Measurements from ENCODE around the gene SF3B6.
"Not testable (repeated sequence)": the region's sequence is repeated elsewhere in the genome, so short reads cannot be mapped to it uniquely, and the experiment has no call there.

SF3B6 gene, protein sequence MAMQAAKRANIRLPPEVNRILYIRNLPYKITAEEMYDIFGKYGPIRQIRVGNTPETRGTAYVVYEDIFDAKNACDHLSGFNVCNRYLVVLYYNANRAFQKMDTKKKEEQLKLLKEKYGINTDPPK

DNA sequence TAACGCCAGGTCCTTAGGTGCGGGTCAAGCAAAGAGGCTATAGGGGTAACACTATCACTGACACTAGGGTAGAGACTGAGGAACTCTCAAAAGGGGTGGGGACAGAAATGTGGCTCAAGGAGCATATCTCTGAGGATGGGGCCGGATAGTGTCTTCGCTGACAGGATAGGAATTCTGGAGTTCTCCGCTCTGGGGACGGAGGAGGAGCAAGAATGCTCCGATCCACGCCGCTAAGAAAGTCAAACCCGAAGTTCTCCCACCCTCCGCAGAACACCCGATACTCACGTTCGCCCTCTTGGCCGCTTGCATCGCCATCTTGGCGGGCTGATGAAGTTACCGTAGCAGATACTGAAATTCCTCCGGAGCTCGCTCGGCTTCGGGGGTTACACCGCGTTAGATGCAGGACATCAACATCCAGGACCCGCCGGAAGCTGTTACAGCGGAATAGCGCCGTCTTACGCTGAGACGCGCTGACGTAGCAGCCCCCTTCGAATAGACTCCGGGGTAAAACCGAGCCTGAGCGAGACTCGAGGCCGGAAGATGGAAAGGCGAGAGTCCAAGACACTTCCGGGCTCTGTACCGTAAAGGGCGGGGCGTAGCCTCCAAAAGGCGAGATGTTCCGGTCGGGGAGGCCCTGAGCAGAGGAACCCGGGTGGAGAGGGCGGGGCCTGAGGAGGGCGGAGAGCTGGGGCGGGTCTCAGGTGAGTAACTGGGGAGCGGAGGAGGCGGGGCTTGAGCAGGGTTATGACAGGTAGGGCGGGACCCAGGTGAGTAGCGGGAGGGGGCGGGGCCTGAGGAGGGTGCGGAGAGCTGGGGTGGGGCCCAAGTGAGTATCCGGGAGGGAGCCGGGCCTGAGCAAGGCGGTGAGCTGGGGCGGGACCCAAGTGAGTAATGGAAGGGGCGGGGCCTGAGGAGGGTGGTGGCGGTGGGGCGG, at the start of gene SF3B6:
Gene SF3B6 (minus strand): TSS at position 412 of the 934 bp plus-strand sequence. CDS start 97 bp downstream, at position 315.
- peak; percentile 98 for DNase-seq

DNA sequence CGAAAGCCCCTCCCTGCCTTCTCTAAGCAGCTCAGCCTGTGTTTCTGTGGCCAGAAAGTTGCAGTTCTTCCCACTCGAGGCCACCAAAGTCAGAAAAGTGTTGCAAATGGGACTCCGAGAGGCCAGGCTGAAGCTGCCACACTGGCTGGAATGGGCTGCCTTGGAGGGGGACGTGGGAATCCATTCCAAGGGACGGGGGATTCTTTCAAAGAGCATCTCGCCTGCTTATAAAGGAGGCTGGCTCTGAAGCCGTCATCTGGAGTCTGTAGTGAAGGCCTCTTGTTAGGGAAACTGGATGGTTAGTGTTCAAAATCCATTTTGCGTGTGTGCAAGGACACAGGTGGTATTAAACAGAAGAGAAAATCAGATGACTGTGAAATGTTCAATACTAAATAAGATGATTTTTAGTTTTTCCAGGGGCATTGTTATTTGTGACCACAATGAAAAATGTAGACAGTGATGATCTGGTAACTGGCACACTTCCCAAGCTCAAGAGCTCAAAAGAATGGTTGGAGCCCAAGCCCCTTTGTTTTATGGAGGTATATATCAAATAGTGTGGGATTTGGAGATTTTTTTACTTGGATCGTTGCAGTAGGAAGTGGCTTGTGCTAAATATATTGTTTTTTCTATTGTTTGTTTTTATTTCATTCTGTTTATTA, 47.9 kb upstream of the SF3B6 start:
- DNase-seq: peak; percentile 75

DNA sequence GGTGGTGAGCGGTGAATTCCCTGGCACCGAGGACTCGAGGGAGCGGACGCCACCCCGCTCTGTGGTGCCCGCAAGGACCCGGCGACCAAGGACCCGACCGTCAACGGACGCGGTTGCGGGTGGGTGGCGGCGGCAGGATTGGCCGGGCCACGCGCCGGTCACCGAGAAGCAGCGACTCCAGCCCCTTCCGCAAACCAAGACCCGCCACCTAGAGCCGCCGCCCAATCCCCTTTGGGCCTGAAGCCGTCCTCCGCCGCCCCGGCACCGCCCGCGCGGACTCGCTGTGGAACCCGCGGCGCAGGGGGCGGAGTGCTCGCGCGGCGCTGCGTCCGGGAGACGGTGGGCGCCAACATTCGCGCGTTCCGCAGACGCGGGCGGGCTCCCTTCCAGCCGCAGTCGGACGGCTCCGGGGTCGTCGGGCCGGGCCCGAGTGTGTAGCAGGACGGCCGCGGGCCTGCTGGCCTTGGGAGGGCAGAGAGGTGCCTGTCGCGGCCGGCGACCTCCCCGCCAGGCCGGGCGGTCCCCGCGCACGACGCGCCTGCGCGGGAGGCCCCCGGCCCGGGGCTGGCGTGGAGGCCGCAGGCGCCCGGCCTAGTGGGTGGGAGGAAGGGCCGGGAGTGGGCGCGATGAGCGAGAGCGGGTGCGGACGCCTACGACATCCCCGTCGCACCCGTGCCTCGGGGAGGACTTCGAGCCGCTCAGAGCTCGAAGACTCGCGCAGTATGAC, 47.2 kb upstream of the SF3B6 start, which contains the start of the genes FAM228B and PFN4:
Gene FAM228B (plus strand): TSS at position 275 of the 727 bp plus-strand sequence. CDS start 893 bp downstream, outside the sequence.
Gene PFN4 (minus strand): TSS at position 140 of the 727 bp plus-strand sequence. CDS start 799 bp downstream, outside the sequence.
- DNase-seq: peak; percentile 86

DNA sequence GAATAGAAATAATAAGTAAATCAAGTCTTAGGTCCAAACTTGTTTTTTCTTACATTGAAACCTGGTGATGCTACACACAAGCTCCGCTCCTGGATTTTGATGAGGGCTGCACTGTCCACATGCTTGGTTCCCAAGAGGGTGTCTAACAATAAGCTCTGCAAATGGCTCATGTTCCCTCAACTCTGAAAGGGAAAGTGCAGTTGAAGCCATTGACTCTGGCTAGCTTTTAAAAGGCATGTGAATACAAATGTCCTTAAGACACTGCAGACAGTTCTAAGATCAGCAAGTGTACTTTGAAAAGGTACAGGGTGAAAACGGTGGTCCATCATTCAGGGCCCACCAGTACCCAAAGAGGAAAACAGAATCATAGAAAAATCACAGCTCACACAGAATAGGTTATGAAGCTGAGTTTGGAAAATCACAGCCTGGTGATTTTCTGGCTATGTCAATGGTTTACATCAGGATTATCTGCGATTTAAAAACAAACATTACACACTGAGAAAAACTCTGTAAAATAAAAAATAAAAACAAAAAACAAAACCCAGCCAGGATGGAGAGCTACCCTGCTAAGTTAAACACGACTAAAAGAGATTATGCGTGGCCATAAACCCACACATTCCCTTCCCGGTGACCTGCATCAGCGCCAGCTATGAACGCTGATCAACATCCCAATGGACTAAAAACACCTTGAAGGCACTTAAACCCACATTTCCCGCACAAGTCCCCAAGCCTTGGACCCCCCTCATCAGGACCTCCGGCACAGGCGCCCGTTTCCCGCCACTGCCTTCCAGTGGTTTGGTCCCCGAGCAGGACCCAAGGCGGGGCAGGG, 46.5 kb upstream of the SF3B6 start:
- no peak for DNase-seq

DNA sequence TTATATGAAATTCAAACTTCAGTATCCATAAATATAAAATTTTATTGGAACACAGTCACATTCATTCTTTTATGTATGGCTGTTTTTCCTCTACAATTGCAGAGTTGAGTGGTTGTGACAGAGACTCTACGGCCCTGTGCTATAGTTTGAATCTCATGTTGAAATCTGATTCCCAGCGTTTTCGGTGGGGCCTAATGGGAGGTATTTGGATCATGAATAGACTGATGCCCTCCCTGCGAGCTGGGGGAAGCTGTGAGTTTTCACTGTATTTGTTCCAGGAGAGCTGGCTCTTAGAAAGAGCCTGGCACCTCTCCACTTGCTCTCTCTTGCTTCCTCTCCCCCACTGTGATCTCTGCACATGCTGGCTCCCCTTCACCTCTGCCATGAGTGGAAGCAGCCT, 45.3 kb upstream of the SF3B6 start:
- no peak for DNase-seq

DNA sequence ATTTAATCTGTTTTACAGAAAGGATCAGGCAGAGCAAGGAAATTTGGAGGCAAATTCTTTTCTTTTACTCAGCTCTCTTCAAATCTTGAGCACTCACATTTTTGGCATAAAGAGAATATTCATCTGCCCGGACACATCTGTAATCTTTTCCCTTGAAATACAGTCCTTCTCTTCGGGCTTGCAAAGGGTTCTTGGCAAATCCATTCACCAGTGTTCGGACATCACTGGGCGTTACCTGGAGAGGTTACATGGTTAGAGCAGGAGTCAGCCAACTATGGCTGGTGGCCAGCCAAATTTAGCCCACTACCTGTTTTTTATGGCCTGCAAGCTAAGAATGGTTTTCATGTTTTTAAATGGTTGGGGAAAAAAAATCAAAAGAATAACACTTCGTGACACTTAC, 44.9 kb upstream of the SF3B6 start:
- no peak for DNase-seq

DNA sequence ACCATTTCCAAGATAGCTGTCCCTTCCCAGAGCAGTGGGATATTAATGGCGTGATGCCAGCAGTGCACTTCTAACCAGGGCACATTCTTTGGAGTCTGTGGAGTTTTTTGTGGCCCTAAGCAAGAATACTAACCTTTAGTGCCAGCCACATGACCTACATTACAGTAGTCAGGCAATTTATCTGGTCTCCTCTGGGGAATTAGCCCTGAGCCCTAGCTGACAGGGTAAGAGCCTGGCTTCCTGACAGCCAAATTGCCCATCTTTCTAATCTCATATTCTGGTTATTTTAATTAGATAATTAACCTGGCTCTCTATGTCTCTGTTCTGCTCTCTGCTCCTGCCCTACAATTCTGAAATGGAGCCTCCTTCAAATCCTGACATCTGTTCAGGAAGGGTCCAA, 41.8 kb upstream of the SF3B6 start:
- no peak for DNase-seq

DNA sequence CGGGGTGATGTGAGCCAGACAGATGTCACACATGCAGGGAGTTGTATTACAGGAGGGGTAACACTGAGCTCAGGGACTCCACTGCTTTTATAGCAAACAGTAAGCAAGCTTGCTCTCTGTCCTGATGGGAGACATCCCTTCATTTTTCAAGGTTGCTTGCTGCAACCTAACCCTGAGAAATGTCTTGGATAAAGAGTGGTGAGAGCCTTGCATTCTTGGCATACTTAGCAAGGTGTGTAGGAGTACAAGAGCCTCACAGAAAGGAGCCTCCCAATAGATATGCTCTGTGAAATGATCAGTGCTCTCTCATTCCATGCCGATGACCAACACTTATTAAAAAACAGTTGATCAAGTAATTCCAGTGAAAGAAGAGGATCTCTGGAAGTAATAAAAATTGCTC, 38.9 kb upstream of the SF3B6 start:
- no peak for DNase-seq

DNA sequence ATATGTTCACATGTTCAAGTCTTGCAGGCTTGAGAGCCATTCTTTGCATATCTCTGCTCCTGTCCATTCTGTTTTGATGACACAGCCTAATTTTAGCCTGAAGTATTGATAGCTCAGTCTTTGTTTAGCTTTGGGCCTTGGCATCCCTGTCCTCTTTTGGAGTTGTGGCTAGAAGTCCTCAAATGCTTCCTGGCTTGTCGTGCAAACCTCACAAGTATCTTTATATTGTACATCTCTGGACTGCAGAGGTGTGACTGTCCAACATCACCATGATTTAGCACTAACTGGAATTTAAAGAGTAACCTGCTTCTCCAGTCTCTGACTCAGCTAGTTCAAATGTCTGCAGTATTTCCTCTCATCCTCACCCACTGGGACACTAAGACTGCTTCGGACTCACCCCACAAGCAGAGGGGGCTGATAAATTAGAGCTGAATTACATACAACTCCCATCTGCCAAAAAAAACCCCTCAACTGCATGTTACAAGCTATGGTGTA, 35.3 kb upstream of the SF3B6 start:
- DNase-seq: no peak

DNA sequence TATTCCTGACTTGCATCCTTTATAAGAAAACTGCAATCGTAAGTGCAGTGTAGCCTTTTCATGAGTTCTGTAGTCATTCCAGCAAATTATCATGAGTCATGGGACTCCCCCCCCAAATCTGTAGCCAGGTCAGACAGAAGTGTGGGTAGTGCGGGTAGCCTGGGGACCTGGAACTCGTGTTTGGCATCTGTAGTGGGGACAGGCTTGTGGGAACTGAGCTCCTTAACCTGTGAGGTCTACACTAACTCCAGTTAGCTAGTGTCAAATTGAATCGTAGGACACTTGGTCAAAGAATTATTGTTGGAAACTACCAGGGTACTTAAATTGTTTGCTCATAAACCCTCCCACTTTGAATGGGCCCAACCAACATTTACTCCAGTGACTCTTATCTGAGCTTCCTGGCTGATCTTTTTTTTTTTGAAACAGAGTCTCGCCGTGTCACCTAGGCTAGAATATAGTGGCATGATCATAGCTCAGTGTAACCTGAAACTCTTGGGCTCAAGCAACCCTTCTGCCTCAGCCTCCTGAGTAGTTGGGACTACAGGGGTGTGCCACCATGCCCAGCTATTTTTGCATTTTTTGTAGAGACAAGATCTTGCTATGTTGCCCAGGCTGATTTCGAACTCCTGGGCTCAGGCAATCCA, 34.7 kb upstream of the SF3B6 start:
- no peak for DNase-seq

DNA sequence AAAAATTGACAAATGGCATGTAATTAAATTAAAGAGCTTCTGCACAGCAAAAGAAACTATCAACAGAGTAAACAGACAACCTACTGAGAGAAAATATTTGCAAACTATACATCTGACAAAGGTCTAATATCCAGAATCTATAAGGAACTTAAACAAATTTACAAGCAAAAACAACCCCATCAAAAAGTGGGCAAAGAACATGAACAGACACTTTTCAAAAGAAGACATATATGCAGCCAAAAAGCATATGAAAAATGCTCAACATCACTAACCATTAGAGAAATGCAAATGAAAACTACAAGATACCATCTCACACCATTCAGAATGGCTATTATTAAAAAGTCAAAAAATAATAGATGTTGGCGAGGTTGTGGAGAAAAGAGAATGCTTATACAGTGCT, 33.3 kb upstream of the SF3B6 start:
- DNase-seq: not testable (repeated sequence)

DNA sequence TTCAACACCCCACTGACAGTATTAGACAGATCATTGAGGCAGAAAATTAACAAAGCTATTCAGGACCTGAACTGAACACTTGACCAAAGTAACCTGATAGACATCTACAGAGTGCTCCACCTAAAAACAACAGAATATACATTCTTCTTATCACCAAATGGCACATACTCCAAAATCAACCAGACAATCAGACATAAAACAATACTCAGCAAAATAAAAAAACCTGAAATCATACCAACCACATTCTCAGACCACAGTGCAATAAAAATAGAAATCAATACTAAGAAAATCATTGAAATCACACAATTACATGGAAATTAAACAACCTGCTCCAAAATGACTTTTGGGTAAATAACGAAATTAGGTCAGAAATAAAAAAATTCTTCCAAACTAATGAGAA, 31.2 kb upstream of the SF3B6 start:
- no peak for DNase-seq

DNA sequence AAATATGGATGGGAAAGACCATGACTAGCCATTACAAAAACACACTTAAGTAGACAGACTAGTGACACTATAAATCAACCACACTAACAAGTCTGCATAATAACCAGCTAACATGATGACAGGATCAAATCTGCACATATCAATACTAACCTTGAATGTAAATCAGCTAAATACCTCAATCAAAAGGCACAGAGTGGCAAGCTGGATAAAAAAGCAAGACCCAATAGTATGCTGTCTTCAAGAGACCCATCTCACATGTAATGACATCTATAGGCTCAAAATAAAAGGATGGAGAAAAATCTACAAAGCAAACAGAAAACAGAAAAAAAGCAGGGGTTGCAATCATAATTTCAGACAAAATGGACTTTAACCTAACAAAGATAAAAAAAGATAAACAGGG, 30.7 kb upstream of the SF3B6 start:
- DNase-seq: no peak

DNA sequence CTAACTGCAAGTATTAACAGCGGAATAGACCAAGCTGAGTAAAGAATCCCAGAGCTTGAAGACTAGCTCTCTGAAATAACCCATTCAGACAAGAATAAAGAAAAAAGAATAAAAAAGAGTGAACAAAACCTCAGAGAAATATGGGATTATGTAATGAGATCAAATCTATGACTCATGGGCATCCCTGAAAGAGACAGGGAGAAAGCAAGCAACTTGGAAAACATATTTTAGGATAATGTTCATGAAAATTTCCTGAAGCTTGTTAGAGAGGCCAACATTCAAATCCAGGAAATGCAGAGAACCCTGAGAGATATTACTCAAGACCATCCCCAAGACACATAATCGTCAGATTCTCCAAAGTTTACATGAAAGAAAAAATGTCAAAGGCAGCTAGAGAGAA, 29.7 kb upstream of the SF3B6 start:
- DNase-seq: no peak

DNA sequence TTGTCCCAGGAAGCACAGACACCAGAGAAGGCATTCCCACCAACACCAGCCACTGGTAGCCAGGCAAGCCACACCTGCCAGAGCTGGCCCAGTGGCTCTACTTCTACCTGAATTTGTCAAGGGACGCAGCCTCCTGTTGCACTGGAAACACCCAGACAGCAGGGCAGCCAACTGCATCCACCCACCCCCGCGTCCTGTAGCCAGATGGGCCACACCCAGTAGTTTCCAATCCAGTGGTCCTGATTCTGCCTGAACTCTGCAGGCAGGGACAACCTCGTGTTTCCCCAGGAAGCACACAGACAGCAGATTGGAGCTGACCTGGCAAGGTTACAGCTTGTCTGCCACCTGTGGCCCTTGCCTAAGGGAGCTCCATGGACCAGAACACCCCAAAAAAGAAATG, 28.8 kb upstream of the SF3B6 start:
- DNase-seq: no peak

DNA sequence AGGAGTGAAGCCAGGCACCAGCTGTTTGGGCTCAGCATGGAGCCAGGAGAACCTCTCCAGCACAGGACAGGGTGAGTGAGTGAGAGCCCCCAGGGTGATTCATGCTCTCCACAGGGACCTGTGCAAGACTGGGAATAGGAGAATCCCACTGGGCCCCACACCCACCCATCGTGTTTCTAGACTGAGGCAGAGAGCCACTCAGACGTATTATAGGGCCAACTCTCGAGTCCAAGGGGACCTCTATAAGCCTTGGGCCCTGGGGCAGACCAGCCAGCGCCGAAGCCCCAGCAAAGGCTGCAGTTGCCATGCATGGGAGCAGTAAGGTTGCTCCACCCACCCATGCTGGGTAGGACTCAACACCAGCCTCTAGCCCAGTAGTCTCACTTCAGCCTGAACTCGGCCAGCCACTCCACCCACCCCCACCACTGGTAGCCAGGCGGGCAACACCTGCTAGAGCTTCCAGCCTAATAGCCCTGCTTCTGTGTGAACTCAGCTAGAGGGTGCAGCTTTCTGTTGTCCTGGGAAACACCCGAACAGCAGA, 28.1 kb upstream of the SF3B6 start:
- no peak for DNase-seq

DNA sequence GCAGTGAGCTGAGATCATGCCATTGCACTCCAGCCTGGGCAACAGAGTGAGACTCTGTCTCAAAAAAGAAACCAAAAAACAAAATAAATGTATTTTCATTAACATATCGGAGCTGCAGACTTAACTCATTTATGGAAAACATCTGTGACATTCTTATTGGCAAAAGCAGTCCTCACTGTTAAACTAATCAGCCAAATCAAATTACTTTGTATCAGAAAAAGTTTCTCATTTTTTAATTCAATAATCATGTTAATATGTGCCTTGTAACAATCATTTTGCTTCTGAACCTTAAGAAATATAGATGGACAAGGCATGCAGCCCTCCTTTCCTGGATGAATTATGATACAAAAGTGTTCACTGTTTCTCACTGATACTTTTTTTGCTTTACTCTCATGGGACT, 26.6 kb upstream of the SF3B6 start:
- DNase-seq: no peak

DNA sequence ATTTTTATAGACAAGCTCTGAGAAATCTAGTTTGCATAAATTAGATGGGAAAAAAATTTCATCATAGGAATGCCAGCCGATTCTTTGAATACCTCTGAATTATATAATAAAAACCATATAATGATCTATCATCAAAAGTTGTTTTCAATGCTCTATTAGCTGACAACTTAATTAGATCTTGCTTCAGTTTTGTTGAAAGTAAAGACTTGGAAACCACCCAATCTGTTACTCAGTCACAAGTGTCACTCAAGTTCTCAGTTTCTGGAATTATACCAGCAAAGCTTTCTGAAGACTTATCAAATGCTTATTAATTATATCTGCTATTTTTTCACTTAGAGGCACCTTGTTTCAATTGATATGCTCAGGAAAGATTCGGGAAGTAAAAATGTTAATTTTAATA, 25.9 kb upstream of the SF3B6 start:
- DNase-seq: no peak

DNA sequence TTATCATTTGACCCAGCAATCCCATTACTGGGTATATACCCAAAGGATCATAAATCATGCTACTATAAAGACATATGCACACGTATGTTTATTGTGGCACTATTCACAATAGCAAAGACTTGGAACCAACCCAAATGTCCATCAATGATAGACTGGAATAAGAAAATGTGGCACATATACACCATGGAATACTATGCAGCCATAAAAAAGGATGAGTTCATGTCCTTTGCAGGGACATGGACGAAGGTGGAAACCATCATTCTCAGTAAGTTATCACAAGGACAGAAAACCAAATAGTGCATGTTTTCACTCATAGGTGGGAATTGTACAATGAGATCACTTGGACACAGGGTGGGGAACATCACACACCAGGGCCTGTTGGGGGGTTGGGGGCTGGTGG, 24.6 kb upstream of the SF3B6 start:
- not testable (repeated sequence) for DNase-seq

DNA sequence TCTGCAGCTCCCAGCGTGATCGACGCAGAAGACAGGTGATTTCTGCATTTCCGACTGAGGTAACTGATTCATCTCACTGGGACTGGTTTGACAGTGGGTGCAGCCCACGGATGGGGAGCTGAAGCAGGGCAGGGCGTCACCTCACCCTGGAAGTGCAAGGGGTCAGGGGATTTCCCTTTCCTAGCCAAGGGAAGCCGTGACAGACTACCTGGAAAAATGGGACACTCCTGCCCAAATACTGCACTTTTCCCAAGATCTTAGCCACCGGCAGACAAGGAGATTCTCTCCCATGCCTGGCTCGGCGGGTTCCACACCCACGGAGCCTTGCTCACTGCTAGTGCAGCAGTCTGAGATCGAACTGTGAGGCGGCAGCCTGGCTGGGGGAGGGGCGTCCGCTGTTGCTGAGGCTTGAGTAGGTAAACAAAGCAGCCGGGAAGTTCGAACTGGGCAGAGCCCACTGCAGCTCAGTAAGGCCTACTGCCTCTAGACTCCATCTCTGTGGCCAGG, 19.1 kb upstream of the SF3B6 start:
- not testable (repeated sequence) for DNase-seq

DNA sequence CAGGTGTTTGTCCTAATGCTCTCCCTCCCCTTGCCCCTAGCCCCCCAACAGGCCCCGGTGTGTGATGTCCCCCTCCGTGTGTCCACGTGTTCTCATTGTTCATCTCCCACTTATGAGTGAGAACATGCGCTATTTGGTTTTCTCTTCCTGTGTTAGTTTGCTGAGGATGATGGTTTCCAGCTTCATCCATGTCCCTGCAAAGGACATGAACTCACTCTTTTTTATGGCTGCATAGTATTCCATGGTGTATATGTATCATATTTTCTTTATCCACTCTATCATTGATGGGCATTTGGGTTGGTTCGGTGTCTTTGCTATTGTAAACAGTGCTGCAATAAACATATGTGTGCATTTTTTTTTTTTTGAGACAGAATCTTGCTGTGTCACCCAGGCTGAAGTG, 17.1 kb upstream of the SF3B6 start:
- DNase-seq: not testable (repeated sequence)

Data from activated CD8-positive, alpha-beta memory T cell treated with anti-CD3 and anti-CD28 coated beads, Interleukin-2, amount 50 U/mL, for 48 hours (primary cell).